GM10847 (cell line): ENCODE measurements around the gene ZFR2.

Experiments
- POLR2A ChIP-seq: IDR thresholded peaks from 2 replicates; pipeline ENCODE4 v1.6.1; 2011; ENCODE audit not compliant: insufficient read length; ENCODE audit errors: extremely low read depth

ZFR2 gene

GRCh38 chr19:3868770-3869456 lies at the start of gene ZFR2:
Gene ZFR2 (minus strand): TSS chr19:3869038. CDS start chr19:3869017, 21 bp downstream.
- no peak for TF ChIP-seq POLR2A

GRCh38 chr19:3916033-3916432 lies 47.2 kb upstream of the ZFR2 start:
- no peak for TF ChIP-seq POLR2A

- TF ChIP-seq POLR2A = no peak
These were observed 45.4 kb upstream of the ZFR2 start for GRCh38 chr19:3914199-3914598.

DNA sequence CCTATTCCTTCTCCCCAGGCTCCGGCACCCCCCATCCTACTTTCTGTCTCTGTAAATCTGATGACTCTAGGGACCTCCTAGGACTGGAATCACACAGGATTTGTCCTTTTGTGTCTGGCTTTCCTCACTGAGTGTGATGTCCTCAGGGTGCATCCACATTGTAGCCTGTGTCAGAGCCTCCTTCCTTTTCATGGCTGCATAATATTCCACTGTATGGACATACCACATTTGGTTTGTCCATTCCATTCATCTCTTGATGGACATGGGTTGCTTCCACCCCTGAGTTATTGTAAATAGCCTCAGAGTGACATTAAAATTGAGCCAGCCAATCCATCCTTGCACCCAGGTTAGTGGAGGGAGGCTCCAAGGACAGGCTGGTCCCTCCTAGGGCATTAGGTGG lies 41.3 kb upstream of the ZFR2 start:
- TF ChIP-seq POLR2A = no peak

GRCh38 chr19:3908266-3909054 lies 39.6 kb upstream of the ZFR2 start:
- TF ChIP-seq POLR2A = no peak

DNA sequence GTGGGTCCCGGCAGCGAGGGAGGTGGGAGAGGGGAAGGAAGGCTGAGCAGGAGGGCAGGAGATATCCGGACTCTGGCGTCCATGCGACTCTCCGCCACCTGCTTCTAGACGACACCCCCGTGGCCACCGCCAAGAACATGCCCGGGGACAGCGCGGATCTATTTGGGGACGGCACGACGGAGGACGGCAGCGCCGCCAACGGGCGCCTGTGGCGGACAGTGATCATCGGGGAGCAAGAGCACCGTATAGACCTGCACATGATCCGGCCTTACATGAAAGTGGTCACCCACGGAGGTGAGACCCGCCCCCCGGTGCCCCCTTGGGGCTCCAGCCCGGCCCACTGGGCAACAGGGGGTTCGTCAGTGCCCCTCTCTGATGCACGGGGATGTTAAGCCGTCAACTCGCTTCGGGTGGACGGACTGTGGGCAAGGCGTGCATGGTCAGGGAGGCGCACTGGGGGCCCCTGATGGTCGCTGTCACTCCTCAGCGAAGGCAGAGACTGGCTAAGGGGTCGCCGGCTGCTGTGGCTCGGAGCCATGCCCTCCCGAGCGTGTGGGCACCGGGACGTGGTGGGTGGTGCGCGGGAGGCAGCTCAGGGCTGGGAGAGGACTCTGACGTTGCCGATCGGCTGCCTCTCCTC lies 38.9 kb upstream of the ZFR2 start:
- TF ChIP-seq POLR2A = no peak

DNA sequence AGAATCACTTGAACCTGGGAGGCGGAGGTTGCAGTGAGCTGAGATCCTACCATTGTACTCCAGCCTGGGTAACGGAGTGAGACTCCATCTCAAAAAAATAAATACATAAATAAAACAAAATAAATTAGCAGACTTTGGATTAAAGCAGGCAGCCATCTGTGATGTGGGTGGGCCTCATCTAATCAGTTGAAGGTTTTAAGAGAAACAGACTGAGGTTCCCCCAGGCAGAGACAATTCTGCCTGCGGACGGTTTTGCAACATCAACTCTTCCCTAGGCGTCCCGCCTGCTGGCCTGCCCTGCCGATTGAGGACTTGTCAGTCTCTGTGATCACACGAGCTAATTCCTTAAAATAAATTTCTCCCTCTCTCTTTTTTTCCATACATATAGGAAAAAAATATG lies 35.4 kb upstream of the ZFR2 start:
- no peak for TF ChIP-seq POLR2A

DNA sequence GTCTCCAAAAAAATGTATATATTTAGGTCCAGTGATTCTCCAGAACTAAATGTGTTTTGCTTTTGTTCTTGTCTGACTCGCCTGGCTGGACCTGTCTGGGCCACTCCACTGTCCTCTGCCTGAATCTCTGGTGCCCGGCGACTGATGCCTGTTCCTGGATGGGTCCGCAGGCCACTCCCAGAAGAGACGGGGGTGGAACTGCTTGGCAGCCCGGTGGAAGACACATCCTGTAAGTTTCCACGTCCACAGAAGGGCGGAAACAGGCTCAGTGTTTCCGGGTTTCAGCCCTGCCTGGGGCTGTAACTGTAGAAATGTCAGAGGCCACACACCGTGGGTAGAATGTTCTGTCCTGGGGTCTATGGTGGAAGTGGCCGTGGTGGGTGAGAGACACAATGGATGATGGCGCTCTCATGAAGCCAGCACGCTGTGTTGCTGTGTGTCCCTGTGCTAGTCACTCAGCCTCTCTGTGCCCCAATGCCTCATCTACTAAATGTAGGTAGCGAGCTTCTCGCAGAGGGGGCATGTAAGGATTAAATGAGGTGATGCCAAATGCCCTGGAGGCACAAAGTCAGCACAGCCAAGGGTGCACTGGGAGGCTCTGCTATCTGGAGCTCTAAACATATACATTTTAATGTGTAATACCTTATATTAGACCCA lies 33.6 kb upstream of the ZFR2 start:
- no peak for TF ChIP-seq POLR2A

DNA sequence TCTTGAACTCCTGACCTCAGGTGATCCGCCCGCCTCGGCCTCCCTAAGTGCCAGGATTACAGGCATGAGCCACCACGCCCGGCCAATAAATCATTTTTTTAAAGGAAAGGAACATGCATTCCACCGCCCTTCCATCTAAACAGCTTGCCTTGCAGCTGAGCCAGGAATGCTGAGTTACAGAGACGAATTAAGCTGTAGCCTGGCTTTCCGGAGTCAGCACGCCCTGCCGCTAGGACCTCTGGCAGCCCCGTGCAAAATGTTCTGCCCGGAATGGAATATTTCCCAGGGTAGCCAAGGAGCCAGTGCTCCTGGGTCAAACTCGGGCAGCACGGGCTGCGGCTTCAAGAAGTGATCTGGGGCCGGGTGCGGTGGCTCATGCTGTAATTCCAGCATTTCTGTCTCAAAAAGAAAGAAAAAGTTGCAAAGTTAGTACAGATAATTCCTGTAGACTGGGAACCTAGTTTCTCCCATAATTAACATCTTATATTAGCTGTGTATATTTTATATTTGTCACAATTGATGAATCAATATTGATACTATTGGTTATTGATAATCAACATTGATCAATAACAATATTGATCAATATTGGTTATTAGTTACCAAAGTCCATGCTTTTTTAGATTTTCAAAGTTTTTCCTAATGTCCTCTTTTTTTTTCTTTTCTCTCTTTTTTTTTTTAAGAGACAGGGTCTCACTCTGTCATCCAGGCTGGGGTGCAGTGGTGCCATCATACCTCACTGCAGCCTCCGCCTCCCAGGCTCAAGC lies 30.9 kb upstream of the ZFR2 start:
- TF ChIP-seq POLR2A = no peak

DNA sequence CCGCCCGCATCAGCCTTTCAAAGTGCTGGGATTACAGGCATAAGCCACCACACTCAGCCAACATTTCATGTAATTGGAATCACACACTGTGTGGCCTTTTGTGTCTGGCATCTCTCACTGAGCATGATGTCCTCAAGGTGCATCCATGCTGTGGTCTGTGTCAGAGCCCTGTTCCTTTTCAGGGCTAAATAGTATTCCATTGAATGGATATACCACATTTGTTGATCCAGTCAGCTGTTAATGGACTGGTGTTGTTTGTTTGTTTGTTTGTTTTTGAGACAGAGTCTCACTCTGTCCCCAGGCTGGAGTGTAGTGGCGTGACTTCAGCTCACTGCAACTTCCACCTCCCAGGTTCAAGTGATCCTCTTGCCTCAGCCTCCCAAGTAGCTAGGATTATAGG lies 29.6 kb upstream of the ZFR2 start:
- TF ChIP-seq POLR2A = no peak

- TF ChIP-seq POLR2A = no peak
These were observed 29.1 kb upstream of the ZFR2 start for GRCh38 chr19:3897936-3898335.

DNA sequence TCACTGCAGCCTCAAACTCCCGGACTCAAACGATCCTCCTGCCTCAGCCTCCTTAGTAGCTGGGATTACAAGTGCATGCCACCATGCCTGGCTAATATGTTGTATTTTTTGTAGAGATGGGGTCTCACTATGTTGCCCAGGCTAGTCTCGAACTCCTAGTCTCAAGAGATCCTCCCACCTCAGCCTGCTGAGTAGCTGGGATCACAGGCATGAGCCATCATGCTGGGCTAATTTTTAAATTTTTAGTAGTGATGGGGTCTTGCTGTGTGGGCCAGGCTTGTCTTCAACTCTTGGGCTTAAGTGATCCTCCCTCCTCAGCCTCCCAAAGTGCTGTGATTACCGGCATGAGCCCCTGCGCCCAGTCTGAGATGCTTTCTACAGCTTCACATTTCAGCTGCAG lies 26.9 kb upstream of the ZFR2 start:
- no peak for TF ChIP-seq POLR2A

DNA sequence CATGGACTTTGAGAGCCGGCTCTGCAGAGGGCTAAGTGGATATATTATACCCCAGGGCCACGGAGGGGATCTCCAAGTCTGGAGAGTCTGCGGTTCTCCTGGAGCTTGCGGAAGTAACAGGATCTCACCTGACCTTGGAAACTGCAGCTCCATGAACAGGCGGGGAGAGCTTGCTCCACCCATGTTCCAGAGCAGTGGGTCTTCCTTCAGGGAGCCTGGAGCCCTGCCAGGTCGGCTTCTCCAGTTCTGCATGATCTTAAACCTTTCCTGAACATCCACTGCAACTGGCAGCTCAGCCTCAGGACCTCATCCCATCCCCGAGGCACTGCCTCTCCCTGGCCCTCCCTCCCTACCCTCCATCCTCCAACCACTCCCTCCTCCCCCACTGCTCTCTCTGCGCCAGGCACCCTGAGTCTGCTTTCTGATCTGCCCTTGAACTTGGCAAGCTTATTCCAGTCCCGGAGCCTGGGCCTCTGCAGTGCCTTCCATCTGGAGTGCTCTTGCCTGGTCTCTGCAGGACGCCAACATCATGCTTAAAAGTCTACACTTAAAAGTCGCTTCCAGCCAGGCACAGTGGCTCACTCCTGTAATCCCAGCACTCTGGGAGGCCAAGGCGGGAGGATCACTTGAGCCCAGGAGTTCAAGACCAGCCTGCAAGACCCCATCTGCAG lies 24.8 kb upstream of the ZFR2 start:
- no peak for TF ChIP-seq POLR2A

DNA sequence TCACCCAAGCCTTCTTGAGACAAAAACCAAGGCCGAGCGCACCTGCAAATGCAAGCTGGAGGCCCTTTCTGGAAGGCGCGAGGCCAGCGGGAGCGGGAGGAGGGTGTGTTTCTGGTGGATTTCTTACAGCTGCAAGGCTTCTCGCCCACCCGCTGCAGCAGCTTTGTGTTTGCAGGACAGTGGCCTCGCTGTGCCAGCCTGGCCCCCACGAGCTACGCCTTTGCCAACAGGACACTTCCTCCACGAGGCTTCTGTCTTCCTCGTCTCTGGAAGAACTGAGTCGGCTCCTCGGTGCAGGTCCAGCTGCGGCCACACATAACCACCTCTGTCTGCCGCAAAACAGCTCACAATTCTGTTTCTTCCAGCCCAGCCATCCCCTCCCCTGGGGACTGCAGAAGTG lies 21.8 kb upstream of the ZFR2 start:
- TF ChIP-seq POLR2A = no peak
